ENCODE measurements around the gene ATG2A. TPM values are rescaled to one million over a fixed set of nuclear protein-coding genes. Genes with fewer than 3 reads are reported as not detected.
A peak's percentile ranks its signal among the peaks of the same experiment; 100 is the strongest.

Gene ATG2A
- total and polyA plus RNA-seq, 2 of the 8 experiments (the other 6 are each of a cell fraction or from before 2014, with no cell fraction given): 12.1 to 22.1 TPM

GRCh38 chr11:64861227-64861975 lies 55.6 kb downstream of the ATG2A start (continued):
- TF ChIP-seq CREB1 (IDR thresholded peaks at IDR 0.05) (no peak), RAD21 (IDR thresholded peaks at IDR 0.05 in 1 of 2, conservative IDR thresholded peaks at IDR 0.05 in 1 of 2; ENCODE audit: low read depth in 2 of 2, low read length in 2 of 2) (peak; percentile 6 to 25; a peak in 1 of 4 replicates), FOSL1 (IDR thresholded peaks at IDR 0.05; ENCODE audit: insufficient read depth, low read depth, low read length) (no peak)
